HG03066 (cell line): ENCODE results near the gene POLR3B.

Experiments used
- ATAC-seq: cut with Tn5 transposase; IDR thresholded peaks from one replicate; pipeline ENCODE4 v1.9.1; 2021; ENCODE audit warnings: low read depth; ENCODE audit not compliant: unreplicated experiment

The POLR3B gene

GRCh38 chr12:106522708-106523107, 165.2 kb downstream of the POLR3B start:
- ATAC-seq, result no peak

- no peak for ATAC-seq
Observed at GRCh38 chr12:106527356-106527755, 169.8 kb downstream of the POLR3B start.

GRCh38 chr12:106541201-106541600, 183.7 kb downstream of the POLR3B start:
- no peak for ATAC-seq

GRCh38 chr12:106551410-106551809, 193.9 kb downstream of the POLR3B start:
- ATAC-seq, result no peak

- ATAC-seq, result no peak
Observed at GRCh38 chr12:106552228-106552627, 194.7 kb downstream of the POLR3B start.
